NCI-H1417 (cell line): ENCODE results near the gene SART3.
A peak's percentile ranks its signal among the peaks of the same experiment; 100 is the strongest.
"Not testable (repeated sequence)": the region's sequence is repeated elsewhere in the genome, so short reads cannot be mapped to it uniquely, and the experiment has no call there.

Source experiments
- DNase-seq, 3 experiments: peaks; one replicate each; lab custom pipeline; 2025; lab: John Stamatoyannopoulos, UW

SART3 gene

DNA sequence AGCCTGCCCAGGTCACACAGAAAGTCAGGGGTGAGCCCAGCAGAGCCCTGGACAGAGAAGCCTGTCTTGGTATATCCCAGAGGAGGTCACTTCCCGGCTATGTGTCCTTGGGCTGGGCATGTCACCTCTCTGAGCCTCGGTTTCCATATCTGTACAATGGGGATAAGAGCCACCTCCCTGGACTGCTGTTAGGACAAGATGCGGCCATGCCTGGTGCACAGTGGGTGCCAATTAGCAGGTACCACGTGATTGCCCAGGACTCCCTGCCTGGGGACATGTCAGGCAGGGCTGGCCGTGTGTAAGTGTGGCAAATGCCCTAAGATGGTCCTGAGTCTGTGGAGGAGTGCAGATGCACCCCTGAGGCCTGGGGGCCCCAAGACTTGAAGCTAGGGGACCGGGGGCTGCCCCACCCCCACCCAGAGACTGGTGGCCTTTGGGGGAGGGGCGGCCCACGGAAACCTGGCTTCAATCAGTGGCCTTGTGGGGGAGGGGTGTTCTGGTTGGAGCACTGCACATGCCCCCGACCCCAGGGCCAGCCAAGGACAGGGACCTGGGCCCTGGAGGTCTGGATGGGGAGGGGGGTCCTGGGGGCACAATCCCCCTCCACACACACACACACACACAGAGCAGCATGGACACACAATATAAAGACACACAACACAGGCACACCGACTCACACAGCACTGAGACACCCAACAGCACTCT, 36.0 kb upstream of the SART3 start:
- peak in 2 of 3 experiments; percentile 22 to 44 for DNase-seq

DNA sequence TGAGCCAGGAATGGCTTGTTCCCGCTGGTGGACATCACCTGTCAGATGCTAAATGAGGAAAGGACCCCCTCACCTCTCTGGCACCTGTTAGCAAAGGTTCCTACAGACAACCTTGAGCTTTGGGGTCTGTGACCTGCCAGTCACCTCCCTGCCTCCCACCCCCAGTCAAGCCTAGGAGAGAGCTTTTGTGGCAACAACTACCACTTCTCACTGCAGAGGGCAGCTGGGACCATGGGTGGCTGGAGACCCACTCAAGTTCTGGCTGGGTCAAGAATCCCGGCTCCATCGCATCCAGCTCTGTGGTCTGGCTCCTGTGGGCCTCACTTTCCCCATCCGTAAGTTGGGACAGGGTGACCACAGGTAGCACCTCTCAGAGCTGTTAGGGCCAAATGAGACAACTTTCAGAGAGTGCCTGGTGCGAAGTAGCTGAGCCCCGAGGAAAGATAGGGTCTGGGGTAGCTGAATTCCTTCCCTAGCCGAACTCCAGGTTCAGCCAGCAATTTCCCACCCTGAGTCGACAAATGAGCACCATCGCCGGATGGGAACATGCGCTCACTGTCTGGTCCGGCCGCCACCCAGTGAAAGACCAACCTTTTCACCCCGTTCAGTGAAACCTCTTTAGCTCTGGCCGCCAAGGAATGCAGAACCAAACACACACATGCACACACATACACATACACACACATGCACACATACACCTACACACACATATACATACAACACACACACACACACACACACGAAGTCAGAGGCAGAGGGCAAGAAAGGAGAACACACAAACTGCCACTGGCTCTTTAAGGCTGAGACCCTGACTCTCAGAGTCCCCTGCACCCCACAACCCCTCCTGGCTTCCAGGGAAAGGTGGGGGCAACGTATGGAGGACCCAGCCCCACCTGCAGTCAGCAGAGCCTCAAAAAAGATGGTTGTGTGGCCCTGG, 35.0 kb upstream of the SART3 start:
- DNase-seq = no peak

DNA sequence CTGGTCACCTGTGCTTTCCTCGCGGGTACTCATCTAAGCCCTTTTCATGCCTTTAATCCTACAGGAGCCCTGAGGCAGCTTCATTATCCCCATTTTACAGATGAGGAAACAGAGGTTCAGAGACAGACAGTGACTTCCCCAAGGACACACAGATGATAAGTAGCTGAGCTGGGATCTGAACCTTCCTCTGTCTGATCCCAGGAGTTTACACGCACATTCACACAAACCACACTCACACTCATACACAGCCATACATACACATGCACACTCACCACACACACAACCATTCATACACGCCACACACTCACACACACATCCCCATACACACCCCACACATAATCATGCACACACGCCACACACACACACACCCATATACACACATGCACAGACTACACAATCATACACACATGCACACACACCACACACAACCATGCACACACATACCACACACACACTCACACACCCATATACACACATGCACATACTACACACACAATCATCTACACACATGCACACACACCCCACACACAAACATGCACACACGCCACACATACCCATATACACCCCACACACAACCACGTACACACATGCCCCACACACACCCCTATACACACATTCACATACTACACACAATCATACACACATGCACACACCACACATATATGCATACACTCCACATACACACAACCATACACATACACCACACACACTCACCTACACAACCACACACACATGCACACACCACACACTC, 34.2 kb upstream of the SART3 start:
- DNase-seq = no peak

DNA sequence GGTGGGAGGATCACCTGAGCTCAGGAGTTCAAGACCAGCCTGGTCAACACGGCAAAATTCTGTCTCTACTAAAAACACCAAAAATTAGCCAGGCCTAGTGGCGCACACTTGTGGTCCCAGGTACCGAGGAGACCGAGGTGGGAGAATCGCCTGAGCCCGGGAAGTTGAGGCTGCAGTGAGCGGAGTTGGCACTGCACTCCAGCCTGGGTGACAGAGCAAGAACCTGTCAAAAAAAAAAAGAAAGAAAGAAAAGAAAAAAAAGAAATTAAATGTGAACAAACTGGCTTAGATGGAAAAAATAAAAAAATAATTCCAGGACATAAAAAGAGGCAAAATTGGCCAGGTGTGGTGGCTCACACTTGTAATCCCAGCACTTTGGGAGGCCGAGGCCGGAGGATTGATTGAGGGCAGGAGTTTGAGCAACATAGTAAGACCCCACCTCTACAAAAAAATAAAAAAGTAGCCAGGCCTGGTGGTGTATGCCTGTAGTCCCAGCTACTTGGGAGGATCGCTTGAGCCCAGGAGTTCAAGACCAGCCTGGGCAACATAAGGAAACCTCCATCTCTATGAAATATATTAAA, 33.4 kb upstream of the SART3 start:
- no peak for DNase-seq

DNA sequence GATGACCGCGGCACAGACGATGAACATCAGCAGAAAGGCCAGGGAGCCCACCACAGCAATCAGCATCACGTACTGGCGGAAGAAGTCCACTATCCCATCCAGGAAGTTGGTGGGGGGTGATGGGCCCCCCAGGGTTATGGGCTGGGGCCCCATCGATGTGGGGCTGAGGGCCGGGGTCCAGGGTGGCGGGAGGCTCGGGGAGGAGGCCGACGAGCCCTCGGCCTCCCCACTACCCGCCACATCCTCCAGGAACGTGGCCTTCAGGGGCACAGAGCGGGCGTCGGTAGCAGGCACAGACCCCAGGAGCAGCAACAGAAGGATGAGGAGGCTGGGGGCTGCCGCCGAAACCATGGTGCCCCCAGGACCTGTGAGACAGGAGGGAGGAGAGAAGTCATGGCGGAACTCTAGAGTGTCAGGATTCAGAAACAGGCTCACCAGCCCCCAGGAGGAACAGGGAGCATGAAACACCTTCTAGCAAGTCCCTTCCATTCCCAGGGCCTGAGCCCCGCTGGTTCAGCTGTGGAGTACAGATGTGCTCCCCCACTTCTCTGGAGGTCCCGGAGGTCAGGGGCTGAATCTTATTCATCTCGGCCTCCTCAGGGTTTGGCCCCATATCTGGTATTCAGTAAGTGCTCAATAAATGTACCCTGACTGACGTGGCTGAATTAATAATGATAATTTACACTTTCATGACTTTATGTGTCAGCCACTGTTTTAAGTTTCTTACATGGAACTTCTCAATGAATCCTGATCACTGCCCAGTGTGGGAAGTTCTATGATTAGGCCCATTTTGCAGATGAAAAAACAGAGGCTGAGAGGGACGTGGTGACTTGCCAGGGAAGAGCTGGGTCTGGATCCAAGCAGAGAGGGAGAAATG, 31.3 kb upstream of the SART3 start:
- DNase-seq = no peak

DNA sequence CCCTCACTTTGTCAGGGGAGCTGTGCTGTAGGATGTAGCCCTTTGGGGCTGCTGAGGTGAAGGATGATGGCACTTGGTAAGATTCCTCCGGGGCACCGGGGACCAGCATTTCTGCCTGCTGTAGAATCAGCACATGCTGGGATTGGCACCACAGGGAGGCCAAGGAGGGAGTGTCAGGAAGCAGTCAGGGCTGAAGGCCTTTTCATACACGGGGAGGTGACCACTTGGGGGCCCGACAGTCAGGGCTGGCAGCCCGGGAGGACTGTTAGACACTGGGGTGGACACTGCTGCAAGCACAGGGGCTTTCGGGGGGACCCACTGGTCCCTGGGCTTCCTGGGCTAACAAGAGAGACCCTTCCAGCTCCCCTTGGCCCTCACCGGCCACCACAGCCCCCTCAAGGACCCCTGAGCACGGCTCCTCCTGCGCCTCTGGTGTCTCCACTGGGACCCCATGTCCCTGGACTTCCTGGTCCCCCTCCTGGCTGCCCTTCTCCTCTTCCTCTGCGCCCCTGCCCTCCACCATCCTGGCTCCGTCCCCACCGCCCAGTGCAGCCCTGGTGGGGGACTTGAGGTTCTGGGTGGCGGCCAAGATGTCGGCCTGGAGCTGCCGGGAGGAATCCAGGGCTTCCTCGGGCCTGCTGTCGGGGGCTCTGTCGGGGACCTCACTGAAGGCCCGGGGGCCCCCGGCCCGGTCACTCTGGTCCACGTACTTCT, 30.5 kb upstream of the SART3 start:
- DNase-seq = no peak

DNA sequence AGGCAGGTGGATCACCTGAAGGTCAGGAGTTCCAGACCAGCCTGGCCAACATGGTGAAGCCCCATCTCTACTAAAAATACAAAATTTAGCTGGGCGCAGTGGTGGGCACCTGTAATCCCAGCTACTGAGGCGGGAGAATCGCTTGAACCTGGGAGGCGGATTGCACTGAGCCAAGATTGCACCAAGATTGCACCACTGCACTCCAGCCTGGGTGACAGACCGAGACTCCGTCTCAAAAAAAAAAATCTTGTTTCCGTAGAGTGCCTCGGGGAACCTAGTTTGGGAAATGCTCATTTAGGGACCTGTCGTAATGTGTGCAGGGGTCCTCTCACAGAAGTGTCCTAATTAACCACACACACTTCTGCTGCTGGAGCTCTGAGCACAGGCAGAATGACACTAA, 29.5 kb upstream of the SART3 start:
- not testable (repeated sequence) for DNase-seq

DNA sequence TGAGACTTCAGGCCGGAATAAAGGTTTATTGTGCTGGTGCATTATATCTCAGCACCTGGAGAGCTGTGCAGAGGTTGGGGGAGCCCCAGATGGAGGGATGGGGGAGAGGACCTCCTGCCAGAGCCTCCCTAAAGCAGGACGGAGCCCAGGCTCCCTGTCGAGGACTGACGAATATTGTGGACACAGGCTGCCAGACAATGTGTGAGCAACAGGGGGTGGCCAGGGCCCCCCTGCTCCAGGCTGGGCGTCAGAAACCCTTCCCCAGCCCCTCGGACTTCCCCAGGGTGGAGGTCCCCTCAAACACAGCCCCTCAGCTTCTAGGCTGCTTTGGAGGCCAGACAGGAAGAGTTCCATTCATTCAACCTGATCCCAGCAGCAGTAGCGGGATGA, 28.9 kb upstream of the SART3 start:
- DNase-seq = no peak

DNA sequence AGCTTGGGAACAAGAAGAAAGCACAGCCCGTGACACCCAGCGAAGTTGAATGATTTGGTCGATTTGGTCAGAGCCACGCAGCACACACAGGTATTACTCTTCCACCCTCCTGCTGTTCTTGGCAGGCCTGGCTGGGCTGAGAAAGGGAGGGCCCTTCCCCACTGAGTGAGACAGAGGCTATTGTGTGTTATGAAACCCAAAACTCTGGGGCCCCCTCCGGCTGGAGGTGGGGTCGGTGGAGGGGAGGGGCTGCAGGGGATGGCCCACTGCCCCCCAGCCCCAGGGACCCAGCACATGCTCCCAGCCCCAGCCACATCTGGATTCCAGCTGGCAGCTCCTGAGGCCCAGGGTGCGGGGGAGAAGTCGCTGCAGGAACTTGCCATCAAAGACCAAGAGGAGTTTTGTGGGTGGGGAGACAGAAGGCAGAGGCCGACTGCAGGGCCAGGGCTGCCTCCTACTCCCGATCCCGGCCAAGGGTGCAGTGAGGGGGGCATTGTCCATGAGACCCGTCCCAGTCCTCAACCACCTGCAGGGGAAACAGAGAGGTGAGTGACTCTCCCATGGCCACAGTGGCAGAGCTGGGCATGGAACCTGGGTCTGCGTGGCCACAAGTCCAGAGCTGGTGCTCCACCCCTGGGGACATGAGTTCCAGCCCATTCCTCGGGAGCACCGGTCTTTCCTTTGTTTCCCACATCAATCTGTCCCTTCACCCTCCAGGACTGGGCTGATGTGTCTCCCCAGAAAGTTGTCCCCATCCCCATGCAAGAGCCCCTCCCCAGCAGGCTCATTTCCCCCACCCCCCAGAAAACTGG, 28.3 kb upstream of the SART3 start:
- peak in 1 of 3 experiments; percentile 52 for DNase-seq

DNA sequence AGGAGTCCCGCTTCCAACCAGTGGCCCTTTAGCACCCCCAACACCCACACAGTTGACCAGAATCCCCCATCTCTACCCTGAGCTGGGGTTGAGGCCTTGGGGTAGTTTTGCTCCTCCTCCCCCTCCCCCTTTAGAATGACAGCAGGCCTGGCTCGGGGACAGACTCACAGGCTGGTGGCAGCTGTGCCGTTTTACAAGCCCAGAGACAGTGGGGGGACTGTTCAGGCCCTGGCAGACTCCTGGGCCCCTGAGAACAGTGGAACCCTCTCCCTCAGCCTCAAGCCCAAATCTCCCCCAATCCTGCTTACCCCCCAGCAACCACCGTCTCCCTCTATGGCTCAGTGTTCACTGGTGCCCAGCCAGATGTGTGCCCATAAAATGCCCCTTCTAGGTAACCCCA, 26.9 kb upstream of the SART3 start:
- DNase-seq = no peak

DNA sequence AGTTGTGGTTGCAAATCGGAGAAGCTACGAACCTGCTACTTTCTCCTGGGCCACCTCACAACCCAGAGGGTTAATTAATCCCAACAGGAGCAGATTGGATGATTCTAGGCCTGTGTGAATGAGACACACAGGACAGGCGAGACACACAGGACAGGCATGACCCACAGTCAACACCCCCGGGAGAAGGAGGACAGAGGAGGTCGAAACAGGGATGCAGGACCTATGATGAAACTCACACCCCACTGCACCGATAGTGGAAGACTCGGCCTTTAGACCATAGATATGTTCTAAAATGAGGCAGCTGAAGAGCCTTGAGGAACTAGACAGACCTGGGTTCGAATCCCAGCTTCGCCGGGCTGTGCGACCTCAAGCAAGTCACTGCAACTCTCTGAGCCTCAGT, 25.3 kb upstream of the SART3 start:
- no peak for DNase-seq

DNA sequence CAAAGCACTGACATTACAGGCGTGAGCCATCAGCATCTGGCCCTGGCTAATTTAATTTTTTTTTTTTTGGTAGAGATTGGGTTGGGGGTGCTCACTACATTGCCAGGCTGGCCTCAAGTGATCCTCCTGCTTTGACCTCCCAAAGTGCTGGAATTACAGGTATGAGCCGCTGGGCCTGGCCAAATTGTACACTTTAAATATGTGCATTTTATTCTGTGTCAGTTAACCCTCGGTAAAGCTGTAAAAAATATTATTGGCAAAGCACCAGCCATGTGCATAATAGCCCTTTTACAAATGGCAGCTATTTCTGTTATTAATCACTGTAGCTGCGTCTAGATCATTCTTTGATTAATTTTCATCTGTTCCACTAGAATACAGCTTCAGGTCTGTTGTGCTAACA, 24.9 kb upstream of the SART3 start:
- no peak for DNase-seq

DNA sequence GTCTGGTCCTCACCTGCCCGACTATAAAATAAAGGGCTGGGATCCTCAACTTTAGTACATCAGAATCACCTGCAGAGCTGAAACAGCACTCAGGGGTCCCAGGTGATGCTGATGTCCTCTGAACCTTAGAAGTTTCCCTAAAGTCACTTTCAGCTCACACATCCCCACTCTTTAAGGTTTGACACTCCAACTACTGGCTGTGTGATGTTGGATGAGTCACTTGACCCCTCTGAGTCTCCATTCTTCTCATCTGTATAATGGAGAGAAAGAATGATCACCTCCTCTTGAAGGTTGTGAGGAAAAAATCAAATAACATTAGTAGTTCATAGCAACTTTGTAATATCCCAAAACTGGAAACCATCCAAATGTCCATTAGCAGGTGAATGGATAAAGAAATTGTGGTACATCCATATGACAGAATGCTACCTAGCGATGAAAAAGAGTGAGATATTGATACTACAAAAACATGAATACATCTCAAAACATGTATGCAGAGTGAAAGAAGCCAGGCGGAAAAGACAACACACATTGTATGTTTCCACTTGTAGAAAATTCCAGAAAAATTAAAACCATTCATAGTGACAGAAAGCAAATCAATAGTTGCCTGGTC, 23.6 kb upstream of the SART3 start:
- DNase-seq = no peak

DNA sequence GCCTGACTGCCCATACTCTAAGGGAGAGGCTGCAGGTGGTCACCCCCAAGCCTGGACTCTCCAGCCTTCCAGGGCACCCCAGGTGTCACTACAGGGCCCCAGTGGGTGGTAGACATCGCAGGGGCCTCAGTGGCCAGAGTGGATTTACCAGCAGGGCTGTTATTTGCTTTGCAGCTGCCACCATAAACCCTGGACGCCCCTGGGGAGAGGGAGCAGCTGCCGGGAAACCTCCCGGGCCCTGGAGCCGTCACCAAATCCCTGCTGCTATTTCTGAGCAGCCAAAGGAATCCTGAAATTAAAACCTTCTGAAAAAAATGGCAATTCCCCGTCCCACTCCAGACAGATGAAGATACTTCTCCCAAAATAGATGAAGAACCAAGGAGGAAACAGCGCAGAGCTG, 23.0 kb upstream of the SART3 start:
- peak in 2 of 3 experiments; percentile 62 to 80 for DNase-seq

DNA sequence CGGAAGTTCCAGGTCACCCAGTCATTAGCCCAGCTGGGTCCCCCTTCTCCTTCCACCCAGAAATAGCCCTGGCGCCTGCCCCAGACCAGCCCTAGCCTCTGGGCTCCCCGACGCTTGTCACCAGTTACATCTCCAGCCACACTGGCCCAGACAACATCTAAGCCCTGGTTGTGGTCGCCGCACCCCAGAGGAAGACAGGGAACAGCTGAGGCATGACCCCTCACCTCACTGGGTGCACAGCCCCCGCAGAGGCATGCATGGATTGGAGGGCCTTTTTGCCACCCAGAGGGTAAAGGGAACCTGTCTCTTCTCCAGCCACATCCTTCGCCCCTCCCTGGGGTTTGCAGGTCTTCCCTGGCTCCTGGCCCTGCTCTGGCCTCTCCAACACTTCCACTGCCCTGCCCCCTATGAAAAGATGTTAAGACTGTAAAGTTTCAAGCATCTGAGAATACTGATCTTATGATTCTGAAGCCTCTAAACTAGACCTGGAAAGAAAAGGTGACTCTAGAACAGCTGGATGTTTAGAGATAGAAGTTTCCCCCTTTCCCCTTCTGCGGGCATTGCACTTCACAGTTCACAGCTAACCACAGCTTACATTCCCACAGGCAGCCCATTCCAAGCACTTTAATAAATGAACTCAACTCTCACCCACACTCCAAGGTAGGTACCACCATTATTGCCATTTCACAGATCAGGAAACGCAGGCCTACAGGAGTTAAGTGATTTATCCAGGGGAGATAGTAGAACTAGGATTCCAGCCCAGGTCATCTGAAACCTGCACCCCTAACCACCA, 22.2 kb upstream of the SART3 start:
- DNase-seq = peak in 1 of 3 experiments; percentile 41

DNA sequence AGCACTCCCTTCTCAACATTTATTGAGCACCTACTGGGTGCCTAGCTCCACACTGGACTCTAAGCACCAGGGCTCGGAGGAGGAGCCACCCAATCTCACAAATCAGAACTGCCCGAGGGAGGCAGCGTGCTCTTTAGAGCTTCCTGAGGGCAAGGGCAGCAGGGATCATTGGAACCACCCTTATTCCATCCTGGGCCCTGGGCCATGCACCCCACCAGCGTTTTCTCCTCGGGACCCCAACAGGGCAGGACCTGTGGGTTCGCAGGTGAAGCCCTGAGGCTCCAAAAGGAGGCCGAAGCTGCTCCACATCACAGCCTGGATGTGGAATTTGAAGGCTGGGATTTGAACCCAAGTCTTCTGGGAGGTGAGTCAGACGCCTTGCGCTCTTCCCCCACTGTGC, 21.5 kb upstream of the SART3 start:
- no peak for DNase-seq

DNA sequence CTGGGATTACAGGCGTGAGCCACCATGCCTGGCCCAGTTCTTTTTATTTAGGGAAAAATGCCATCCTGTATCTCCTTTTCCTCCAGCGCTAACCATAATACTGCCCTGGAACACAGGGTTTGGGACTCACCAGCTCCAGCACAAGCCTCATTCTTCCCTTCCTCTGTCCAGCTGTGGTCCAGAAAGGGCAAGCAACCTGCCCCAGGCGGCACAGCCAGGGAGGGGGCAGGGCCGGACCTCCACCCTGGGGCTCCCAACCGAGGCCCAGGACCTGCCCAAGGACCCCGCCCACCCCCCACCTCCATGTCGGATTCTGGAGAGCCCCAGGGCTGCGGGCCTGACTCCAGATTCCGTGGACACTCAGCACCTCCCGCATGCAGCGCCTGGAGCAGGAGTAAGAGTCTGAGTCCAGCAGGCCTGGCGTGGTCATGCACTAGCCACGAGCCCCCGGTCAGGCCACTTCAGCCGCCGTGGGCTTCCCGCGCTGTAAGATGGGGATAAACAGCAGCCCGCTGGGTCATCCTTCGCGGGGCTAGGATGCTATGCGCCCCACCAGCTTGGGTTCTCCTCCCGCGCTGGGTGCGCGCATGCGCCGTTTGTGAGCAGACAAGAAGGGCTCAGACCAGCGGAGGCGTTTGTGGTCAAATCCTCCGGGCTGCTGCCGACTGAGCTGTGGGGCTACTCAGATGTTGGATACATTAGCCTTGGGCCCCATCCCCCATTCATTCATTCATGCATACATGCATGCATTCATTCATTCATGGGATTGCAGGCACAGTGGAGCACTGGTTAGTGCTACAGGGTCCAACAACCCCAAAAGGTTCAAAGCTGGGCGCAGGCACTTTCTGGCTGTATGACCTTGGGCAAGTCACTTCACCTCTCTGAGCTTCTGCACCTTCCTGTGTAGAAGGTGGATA, 20.6 kb upstream of the SART3 start:
- no peak for DNase-seq
